SK-N-SH treated with all-trans-retinoic acid at 6 μM for 48 hours (cell line): ENCODE measurements around the gene RASA3.

Experiments used
- CSDC2 ChIP-seq: fragments of 250-450 bp; sonication (Bioruptor Pico); IDR thresholded peaks from 2 replicates; pipeline ENCODE4 v1.5.0; 2020; ENCODE audit warnings: mild to moderate bottlenecking, moderate library complexity
- TOX ChIP-seq: fragments of 250-450 bp; sonication (Bioruptor Pico); IDR thresholded peaks from 2 replicates; pipeline ENCODE4 v1.8.0; 2021; ENCODE audit warnings: mild to moderate bottlenecking, moderate library complexity, borderline replicate concordance
- ZFP30 ChIP-seq: fragments of 450-650 bp; formaldehyde crosslinking; IDR thresholded peaks from 2 replicates; pipeline ENCODE4 v1.5.0; 2022; ENCODE audit warnings: mild to moderate bottlenecking, moderate library complexity
- ZNF8 ChIP-seq: fragments of 450-650 bp; formaldehyde crosslinking; IDR thresholded peaks from 2 replicates; pipeline ENCODE4 v1.5.0; 2020; ENCODE audit warnings: mild to moderate bottlenecking, moderate library complexity
- TF ChIP-seq, protein P1 (sequence below): fragments of 250-450 bp; sonication (Bioruptor Pico); IDR thresholded peaks from 2 replicates; pipeline ENCODE4 v1.5.1; 2021; ENCODE audit warnings: mild to moderate bottlenecking, moderate library complexity
- TF ChIP-seq, protein P2 (sequence below): fragments of 250-450 bp; sonication (Bioruptor Pico); IDR thresholded peaks from 2 replicates; pipeline ENCODE4 v1.8.0; 2020; ENCODE audit warnings: mild to moderate bottlenecking, moderate library complexity, borderline replicate concordance

DNA sequence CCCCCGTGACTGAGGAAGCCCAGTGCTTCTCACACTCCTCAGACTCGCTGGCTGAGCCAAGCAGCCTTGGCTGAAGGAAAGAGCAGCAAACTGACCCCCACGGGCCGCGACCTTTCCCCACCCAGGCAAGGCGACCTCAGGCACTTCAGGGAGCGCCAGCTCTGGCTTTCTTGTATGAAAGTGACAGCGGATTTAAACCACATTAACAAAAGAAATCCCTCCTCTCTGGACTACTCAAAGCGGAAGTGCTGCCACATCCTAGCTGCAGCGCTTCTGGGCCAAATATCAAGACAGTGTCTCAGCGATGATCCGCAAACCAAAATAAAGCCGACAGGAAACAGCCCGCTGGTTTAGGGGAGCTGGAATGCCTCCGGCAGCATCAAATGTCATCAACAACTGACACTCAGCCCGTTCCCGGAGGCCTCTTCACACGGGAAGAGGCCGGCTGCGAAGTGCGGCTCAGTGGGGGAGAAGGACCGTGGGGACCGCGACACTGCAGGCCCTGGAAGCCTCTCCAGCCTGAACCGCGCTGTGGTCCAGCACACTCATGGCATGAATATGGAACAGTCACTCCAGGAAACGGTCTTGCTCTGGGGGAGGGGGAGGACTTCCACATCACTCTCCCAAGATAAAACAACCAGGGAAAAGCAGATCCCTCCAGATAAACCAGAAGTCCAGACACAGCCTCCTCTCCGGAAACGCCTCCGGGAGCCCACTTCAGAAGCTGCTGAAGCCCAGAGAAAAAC is 1.4 kb downstream of the RASA3 start:
- TF ChIP-seq, protein P1, sequence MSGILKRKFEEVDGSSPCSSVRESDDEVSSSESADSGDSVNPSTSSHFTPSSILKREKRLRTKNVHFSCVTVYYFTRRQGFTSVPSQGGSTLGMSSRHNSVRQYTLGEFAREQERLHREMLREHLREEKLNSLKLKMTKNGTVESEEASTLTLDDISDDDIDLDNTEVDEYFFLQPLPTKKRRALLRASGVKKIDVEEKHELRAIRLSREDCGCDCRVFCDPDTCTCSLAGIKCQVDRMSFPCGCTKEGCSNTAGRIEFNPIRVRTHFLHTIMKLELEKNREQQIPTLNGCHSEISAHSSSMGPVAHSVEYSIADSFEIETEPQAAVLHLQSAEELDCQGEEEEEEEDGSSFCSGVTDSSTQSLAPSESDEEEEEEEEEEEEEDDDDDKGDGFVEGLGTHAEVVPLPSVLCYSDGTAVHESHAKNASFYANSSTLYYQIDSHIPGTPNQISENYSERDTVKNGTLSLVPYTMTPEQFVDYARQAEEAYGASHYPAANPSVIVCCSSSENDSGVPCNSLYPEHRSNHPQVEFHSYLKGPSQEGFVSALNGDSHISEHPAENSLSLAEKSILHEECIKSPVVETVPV (CRISPR knock-in tag) = no peak
- TF ChIP-seq ZFP30 = no peak
- no peak for TF ChIP-seq TOX (CRISPR knock-in tag)
- TF ChIP-seq, protein P2, sequence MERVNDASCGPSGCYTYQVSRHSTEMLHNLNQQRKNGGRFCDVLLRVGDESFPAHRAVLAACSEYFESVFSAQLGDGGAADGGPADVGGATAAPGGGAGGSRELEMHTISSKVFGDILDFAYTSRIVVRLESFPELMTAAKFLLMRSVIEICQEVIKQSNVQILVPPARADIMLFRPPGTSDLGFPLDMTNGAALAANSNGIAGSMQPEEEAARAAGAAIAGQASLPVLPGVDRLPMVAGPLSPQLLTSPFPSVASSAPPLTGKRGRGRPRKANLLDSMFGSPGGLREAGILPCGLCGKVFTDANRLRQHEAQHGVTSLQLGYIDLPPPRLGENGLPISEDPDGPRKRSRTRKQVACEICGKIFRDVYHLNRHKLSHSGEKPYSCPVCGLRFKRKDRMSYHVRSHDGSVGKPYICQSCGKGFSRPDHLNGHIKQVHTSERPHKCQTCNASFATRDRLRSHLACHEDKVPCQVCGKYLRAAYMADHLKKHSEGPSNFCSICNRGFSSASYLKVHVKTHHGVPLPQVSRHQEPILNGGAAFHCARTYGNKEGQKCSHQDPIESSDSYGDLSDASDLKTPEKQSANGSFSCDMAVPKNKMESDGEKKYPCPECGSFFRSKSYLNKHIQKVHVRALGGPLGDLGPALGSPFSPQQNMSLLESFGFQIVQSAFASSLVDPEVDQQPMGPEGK (CRISPR knock-in tag) = no peak
- no peak for TF ChIP-seq ZNF8
- no peak for TF ChIP-seq CSDC2 (CRISPR knock-in tag)
